ENCODE data around the gene FYCO1.

DNA sequence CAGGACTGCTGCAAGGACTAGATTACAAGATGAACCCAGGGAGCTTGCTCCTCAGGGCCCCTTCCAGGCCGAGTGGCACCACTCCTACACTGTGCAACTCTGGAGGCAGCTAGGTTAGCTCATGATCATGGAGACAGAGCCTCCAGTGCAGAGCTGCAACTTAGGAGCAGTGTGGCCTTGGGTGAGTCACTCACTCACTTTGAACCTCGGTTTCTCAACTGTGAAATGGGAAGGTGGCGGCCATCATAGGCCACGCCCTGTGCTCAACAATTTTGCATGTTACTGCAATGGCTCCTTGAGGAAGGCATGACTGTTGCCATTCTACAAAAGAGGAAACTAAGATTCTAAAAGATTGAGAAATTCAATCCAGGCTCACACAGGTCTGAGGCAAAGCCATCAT, 63.5 kb downstream of the FYCO1 start:
- TF ChIP-seq, protein P1, sequence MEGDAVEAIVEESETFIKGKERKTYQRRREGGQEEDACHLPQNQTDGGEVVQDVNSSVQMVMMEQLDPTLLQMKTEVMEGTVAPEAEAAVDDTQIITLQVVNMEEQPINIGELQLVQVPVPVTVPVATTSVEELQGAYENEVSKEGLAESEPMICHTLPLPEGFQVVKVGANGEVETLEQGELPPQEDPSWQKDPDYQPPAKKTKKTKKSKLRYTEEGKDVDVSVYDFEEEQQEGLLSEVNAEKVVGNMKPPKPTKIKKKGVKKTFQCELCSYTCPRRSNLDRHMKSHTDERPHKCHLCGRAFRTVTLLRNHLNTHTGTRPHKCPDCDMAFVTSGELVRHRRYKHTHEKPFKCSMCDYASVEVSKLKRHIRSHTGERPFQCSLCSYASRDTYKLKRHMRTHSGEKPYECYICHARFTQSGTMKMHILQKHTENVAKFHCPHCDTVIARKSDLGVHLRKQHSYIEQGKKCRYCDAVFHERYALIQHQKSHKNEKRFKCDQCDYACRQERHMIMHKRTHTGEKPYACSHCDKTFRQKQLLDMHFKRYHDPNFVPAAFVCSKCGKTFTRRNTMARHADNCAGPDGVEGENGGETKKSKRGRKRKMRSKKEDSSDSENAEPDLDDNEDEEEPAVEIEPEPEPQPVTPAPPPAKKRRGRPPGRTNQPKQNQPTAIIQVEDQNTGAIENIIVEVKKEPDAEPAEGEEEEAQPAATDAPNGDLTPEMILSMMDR (conservative IDR thresholded peaks at IDR 0.05; ENCODE audit: low read length) = no peak
- TF ChIP-seq EZH2phosphoT487 (IDR thresholded peaks at IDR 0.05; ENCODE audit: borderline replicate concordance) = no peak
